Measurements from ENCODE around the gene NTNG1. TPM values are rescaled to one million over a fixed set of nuclear protein-coding genes. Genes with fewer than 3 reads are reported as not detected.

Gene NTNG1
- total RNA-seq, 1 donor from 2014 or later: 5.7 TPM

DNA sequence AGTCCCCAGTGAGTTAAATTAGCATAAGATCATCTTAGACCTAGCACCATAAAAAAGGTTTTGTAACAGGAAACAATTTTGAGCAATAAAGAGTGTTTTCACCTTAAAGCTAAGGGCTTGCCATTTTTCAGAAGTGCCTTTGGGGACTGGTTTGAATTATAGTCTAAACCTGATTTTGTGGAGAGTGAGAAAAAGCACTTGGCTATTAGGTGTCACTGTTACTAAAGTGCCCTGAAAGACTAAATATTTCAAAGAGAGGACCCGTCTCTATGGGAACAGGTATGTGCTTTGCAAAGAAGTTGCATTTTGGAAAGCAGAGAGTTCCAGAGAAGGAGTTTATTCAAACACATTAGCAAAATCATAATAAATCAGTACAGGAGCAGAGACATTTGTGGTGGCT lies 9.1 kb downstream of the NTNG1 start:
- no peak for DNase-seq
- H3K27ac Mint-ChIP-seq: no peak overlapping the region
- H3K36me3 Mint-ChIP-seq (ENCODE audit: low read depth): no peaks in the 10 kb centered on the region
- ATAC-seq (ENCODE audit: low read depth): no peak
- peaks cover 9% of the 10 kb centered on the region for H3K27me3 Mint-ChIP-seq
- H3K4me1 Mint-ChIP-seq: no peaks in the 10 kb centered on the region
- no peaks in the 10 kb centered on the region for H3K9me3 Mint-ChIP-seq
- ChIA-PET CTCF (no interaction called here), POLR2A (no interaction called here)
- intact Hi-C loops (cut with micrococcal nuclease): no loop called here
- TF ChIP-seq, protein P1, sequence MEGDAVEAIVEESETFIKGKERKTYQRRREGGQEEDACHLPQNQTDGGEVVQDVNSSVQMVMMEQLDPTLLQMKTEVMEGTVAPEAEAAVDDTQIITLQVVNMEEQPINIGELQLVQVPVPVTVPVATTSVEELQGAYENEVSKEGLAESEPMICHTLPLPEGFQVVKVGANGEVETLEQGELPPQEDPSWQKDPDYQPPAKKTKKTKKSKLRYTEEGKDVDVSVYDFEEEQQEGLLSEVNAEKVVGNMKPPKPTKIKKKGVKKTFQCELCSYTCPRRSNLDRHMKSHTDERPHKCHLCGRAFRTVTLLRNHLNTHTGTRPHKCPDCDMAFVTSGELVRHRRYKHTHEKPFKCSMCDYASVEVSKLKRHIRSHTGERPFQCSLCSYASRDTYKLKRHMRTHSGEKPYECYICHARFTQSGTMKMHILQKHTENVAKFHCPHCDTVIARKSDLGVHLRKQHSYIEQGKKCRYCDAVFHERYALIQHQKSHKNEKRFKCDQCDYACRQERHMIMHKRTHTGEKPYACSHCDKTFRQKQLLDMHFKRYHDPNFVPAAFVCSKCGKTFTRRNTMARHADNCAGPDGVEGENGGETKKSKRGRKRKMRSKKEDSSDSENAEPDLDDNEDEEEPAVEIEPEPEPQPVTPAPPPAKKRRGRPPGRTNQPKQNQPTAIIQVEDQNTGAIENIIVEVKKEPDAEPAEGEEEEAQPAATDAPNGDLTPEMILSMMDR (IDR thresholded peaks at IDR 0.05): no peak
- H3K4me3 Mint-ChIP-seq: no peak overlapping the region

DNA sequence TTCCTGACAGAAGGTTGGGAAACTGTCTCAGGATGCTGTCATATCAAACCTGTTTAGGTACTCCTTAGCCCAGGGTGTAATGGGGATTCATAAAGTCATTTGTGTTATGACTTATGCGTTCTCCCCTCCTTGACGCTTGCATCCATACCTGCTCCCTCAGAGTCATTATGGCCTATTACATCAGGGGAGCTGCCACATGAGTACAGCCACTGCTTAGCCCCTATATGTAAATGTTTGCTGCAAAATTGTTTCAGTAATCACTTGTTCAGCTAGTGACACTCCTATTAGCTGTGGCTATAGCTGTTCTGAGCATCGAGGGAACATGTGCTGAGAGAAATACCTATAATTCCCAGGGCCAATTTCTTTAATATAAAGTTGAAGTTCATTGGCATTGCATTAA lies 10.5 kb downstream of the NTNG1 start:
- Mint-ChIP-seq H3K4me3 (no peak overlapping the region), H3K36me3 (ENCODE audit: low read depth) (no peaks in the 10 kb centered on the region), H3K27me3 (peaks cover 6% of the 10 kb centered on the region), H3K4me1 (no peaks in the 10 kb centered on the region), H3K9me3 (no peaks in the 10 kb centered on the region), H3K27ac (no peak overlapping the region)
- ChIA-PET POLR2A (no interaction called here), CTCF (no interaction called here)
- TF ChIP-seq, protein P1 (IDR thresholded peaks at IDR 0.05): no peak
- DNase-seq (no peak), ATAC-seq (ENCODE audit: low read depth) (no peak)
- intact Hi-C loops (cut with micrococcal nuclease): no loop called here

DNA sequence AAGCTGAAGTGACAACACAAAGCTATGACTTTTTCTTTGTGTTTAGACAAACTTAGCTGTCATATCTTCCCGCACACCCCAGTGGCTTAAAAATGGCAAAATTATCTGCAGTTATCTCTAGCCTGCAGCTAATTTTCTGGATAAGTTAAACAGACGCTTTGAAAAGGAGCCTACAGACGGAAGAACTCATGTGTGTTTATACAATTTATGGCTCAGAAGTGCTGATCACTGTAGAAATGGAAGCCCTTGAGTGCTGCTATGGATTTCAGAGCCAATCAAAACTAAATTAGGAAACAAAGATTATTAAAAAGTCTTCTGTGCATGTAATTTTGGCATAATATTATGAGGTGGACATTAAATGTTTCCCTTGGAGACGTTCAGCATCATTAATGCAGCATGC lies 11.6 kb downstream of the NTNG1 start:
- H3K4me1 Mint-ChIP-seq: no peaks in the 10 kb centered on the region
- TF ChIP-seq, protein P1 (IDR thresholded peaks at IDR 0.05): no peak
- ChIA-PET CTCF (no interaction called here), POLR2A (no interaction called here)
- intact Hi-C loops (cut with micrococcal nuclease): no loop called here
- H3K4me3 Mint-ChIP-seq: no peak overlapping the region
- DNase-seq: no peak
- no peak overlapping the region for H3K27ac Mint-ChIP-seq
- ATAC-seq (ENCODE audit: low read depth): no peak
- H3K36me3 Mint-ChIP-seq (ENCODE audit: low read depth): no peaks in the 10 kb centered on the region
- H3K9me3 Mint-ChIP-seq: no peaks in the 10 kb centered on the region
- H3K27me3 Mint-ChIP-seq: peaks cover 8% of the 10 kb centered on the region

DNA sequence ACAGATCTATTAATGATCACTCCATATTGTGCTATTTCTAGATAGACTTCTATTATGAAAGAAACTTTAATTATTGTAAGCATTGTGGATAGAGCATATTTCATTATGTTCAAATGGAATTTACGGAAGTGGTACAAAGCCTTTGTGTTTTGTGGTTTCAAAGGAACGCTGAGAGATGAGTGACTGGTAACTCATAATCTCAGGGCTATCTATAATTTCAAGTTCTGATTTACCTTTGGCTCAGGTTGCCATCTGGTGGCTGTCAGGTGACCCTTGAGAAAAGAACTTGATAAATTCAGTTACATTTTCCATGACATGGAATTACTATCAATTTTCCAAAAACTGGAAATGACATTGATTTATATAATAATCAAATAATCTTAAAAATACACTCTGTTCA lies 12.2 kb downstream of the NTNG1 start:
- TF ChIP-seq, protein P1 (IDR thresholded peaks at IDR 0.05): no peak
- ATAC-seq (ENCODE audit: low read depth) (no peak), DNase-seq (no peak)
- POLR2A ChIA-PET: no interaction called here
- Mint-ChIP-seq H3K9me3 (no peaks in the 10 kb centered on the region), H3K27ac (no peak overlapping the region), H3K4me3 (no peak overlapping the region), H3K36me3 (ENCODE audit: low read depth) (no peaks in the 10 kb centered on the region), H3K27me3 (peaks cover 4% of the 10 kb centered on the region), H3K4me1 (no peaks in the 10 kb centered on the region)
- CTCF ChIA-PET: no interaction called here
- intact Hi-C loops (cut with micrococcal nuclease): no loop called here

DNA sequence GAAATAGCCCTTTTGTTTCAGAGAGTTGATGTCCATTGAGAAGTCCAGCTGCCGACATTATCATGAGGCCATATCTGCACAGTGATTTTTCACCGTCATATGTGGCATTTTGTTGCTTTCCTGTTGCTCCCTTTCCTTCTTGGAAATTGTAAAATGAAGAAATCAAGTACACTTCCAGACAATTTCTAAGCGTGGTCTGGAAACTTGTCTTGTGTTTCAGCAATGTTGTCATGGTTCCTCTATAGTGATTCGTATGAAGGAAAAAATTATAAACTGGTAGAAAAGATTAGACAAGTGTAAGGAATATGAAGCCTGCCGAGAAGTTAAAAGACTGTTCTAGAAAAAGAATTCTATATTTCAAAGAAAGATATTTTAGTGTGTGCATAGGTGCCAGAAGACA lies 17.7 kb downstream of the NTNG1 start:
- intact Hi-C loops (cut with micrococcal nuclease): no loop called here
- Mint-ChIP-seq H3K27ac (no peak overlapping the region), H3K4me1 (no peaks in the 10 kb centered on the region), H3K27me3 (peaks cover 4% of the 10 kb centered on the region), H3K4me3 (no peak overlapping the region), H3K36me3 (ENCODE audit: low read depth) (no peaks in the 10 kb centered on the region), H3K9me3 (no peaks in the 10 kb centered on the region)
- POLR2A ChIA-PET: interaction anchor here (0.6 kb wide), 1 partner anchor 88 kb away, joined by 3 read pairs; no protein-coding TSS in a partner anchor
- ATAC-seq (ENCODE audit: low read depth) (no peak), DNase-seq (no peak)
- CTCF ChIA-PET: no interaction called here
- TF ChIP-seq, protein P1 (IDR thresholded peaks at IDR 0.05): no peak

All from activated B cell treated with CpG ODN at 0.5 μM for 24 hours (primary cell).